Uterus (tissue), 2 donors: ENCODE data around the gene FAM3A.

ENCODE experiments used
- POLR2A ChIP-seq, 2 donors: fragments of 450-650 bp; IDR thresholded peaks; one replicate each; pipeline ENCODE4 v1.6.1; 2016; ENCODE audit warnings: antibody characterized with exemption in 2 of 2, mild to moderate bottlenecking in 1 of 2, moderate library complexity in 1 of 2
- TF ChIP-seq, protein P1 (sequence below), 4 experiments: fragments of 200-600 bp in 2 of 4; fragments of 450-650 bp in 2 of 4; sonication (generic) in 2 of 4; IDR thresholded peaks; one replicate each; pipeline ENCODE4 v1.5.1; 2016 to 2019; ENCODE audit warnings: antibody characterized with exemption in 4 of 4, mild to moderate bottlenecking in 2 of 4, moderate library complexity in 1 of 4

GRCh38 chrX:154476821-154477220 is 39.2 kb downstream of the FAM3A start:
- TF ChIP-seq, protein P1, sequence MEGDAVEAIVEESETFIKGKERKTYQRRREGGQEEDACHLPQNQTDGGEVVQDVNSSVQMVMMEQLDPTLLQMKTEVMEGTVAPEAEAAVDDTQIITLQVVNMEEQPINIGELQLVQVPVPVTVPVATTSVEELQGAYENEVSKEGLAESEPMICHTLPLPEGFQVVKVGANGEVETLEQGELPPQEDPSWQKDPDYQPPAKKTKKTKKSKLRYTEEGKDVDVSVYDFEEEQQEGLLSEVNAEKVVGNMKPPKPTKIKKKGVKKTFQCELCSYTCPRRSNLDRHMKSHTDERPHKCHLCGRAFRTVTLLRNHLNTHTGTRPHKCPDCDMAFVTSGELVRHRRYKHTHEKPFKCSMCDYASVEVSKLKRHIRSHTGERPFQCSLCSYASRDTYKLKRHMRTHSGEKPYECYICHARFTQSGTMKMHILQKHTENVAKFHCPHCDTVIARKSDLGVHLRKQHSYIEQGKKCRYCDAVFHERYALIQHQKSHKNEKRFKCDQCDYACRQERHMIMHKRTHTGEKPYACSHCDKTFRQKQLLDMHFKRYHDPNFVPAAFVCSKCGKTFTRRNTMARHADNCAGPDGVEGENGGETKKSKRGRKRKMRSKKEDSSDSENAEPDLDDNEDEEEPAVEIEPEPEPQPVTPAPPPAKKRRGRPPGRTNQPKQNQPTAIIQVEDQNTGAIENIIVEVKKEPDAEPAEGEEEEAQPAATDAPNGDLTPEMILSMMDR (IDR thresholded peaks at IDR 0.05): no peak
- no peak for TF ChIP-seq POLR2A (IDR thresholded peaks at IDR 0.05)
